IMR-90 (cell line): ENCODE results near the gene PKP3. TPM values are rescaled to one million over a fixed set of nuclear protein-coding genes. Genes with fewer than 3 reads are reported as not detected.

Experiments
- ATAC-seq: fragments of 200-7000 bp; cut with Tn5 transposase; 2 replicates; pipeline ENCODE4 v1.9.1; 2020; ENCODE audit warnings: low read depth, mild to moderate bottlenecking, moderate library complexity
- BruUV-seq: library from RNA; stranded (reverse); fragments of 400-500 nt; replicated peaks from 2 replicates; lab custom pipeline; 2021; lab: Mats Ljungman, UMichigan
- CTCF ChIA-PET: fragments of 300-600 bp; formaldehyde crosslinking; extraction: SDS; loops from one replicate; lab custom pipeline; 2021; ENCODE audit warnings: antibody characterized with exemption; lab: Yijun Ruan, JAX
- POLR2A ChIA-PET: fragments of 300-600 bp; sonication (Branson Sonifier 250); formaldehyde crosslinking; loops from one replicate; lab custom pipeline; 2022; ENCODE audit warnings: antibody characterized with exemption; ENCODE audit not compliant: unreplicated experiment; lab: Charles Lee
- DNase-seq: peaks from one replicate; pipeline ENCODE4 v3.0.0; 2013
- H2AFZ ChIP-seq: replicated peaks from 2 replicates; pipeline ENCODE3; 2013; ENCODE audit warnings: low read length, mild to moderate bottlenecking; ENCODE audit not compliant: poor library complexity
- H2AK5ac ChIP-seq: 2 replicates; pipeline ENCODE4 v1.6.1; 2013; ENCODE audit warnings: low read depth, low read length, inconsistent platforms
- H2AK9ac ChIP-seq: replicated peaks from 2 replicates; pipeline ENCODE3; 2013; ENCODE audit warnings: mild to moderate bottlenecking, low read depth, low read length, moderate library complexity; ENCODE audit not compliant: poor library complexity
- H2BK120ac ChIP-seq: 2 replicates; pipeline ENCODE4 v1.6.1; 2013; ENCODE audit warnings: low read depth, low read length, inconsistent platforms
- H2BK15ac ChIP-seq: 3 replicates; pipeline ENCODE4 v1.6.1; 2013; ENCODE audit warnings: low read depth, low read length, inconsistent platforms
- H2BK20ac ChIP-seq: 2 replicates; pipeline ENCODE4 v1.6.1; 2013; ENCODE audit warnings: low read depth, mild to moderate bottlenecking, inconsistent platforms, low read length, moderate library complexity
- H2BK5ac ChIP-seq: 2 replicates; pipeline ENCODE4 v1.6.1; 2013; ENCODE audit warnings: mild to moderate bottlenecking, low read depth, low read length, inconsistent platforms; ENCODE audit not compliant: poor library complexity, severe bottlenecking
- H3K14ac ChIP-seq: replicated peaks from 2 replicates; pipeline ENCODE4 v1.6.1; 2013; ENCODE audit warnings: low read depth, low read length, inconsistent platforms
- H3K18ac ChIP-seq: 2 replicates; pipeline ENCODE4 v1.6.1; 2013; ENCODE audit warnings: low read depth, low read length, control low read depth
- H3K23ac ChIP-seq: 2 replicates; pipeline ENCODE4 v1.6.1; 2013; ENCODE audit warnings: low read depth, low read length, inconsistent platforms
- H3K27ac ChIP-seq: 2 replicates; pipeline ENCODE4 v1.5.1; 2013; ENCODE audit warnings: mild to moderate bottlenecking, control low read depth, low read length; ENCODE audit not compliant: insufficient read depth
- H3K27me3 ChIP-seq: 2 replicates; pipeline ENCODE4 v1.6.1; 2013; ENCODE audit warnings: low read length; ENCODE audit not compliant: control insufficient read depth, insufficient read depth
- H3K36me3 ChIP-seq: 2 replicates; pipeline ENCODE4 v1.6.1; 2013; ENCODE audit warnings: low read length, mixed read lengths; ENCODE audit not compliant: control insufficient read depth, insufficient read depth
- H3K4ac ChIP-seq: 2 replicates; pipeline ENCODE4 v1.6.1; 2013; ENCODE audit warnings: low read depth, low read length, inconsistent platforms
- H3K4me1 ChIP-seq: 2 replicates; pipeline ENCODE4 v1.6.1; 2013; ENCODE audit warnings: low read length, mixed read lengths; ENCODE audit not compliant: control insufficient read depth, insufficient read depth
- H3K4me2 ChIP-seq: 2 replicates; pipeline ENCODE4 v1.6.1; 2013; ENCODE audit warnings: low read depth, mild to moderate bottlenecking, control low read depth, low read length, moderate library complexity
- H3K4me3 ChIP-seq: 2 replicates; pipeline ENCODE4 v1.5.1; 2013; ENCODE audit warnings: low read depth, mild to moderate bottlenecking, control low read depth, low read length, moderate library complexity; ENCODE audit not compliant: insufficient read depth
- H3K56ac ChIP-seq: 2 replicates; pipeline ENCODE4 v1.6.1; 2013; ENCODE audit warnings: low read length, inconsistent platforms; ENCODE audit not compliant: insufficient read depth; ENCODE audit errors: extremely low read depth
- H3K79me1 ChIP-seq, 2 experiments: 2 replicates each; pipeline ENCODE4 v1.6.1; 2013; ENCODE audit warnings: low read length in 2 of 2, inconsistent platforms in 1 of 2, low read depth in 1 of 2
- H3K9ac ChIP-seq: 2 replicates; pipeline ENCODE4 v1.6.1; 2013; ENCODE audit warnings: low read depth, low read length, control low read depth
- H3K9me1 ChIP-seq: 2 replicates; pipeline ENCODE4 v1.6.1; 2013; ENCODE audit warnings: low read length, inconsistent platforms; ENCODE audit not compliant: insufficient read depth
- H3K9me3 ChIP-seq: 2 replicates; pipeline ENCODE4 v1.6.1; 2013; ENCODE audit warnings: low read length; ENCODE audit not compliant: control insufficient read depth, insufficient read depth
- H4K20me1 ChIP-seq: 2 replicates; pipeline ENCODE4 v1.6.1; 2013; ENCODE audit warnings: low read length, inconsistent platforms; ENCODE audit not compliant: insufficient read depth
- H4K5ac ChIP-seq: 2 replicates; pipeline ENCODE4 v1.6.1; 2013; ENCODE audit warnings: mild to moderate bottlenecking, low read depth, low read length, control low read depth
- H4K8ac ChIP-seq, 2 experiments: 2 replicates each; pipeline ENCODE4 v1.6.1; 2013; ENCODE audit warnings: low read depth in 2 of 2, low read length in 2 of 2, control low read depth in 1 of 2, inconsistent platforms in 1 of 2
- H4K91ac ChIP-seq: 2 replicates; pipeline ENCODE4 v1.6.1; 2013; ENCODE audit warnings: low read depth, low read length, inconsistent platforms; ENCODE audit not compliant: insufficient read depth
- BHLHE40 ChIP-seq: fragments of 150-350 bp; IDR thresholded peaks from 2 replicates; pipeline ENCODE4 v1.6.1; 2016; ENCODE audit warnings: mild to moderate bottlenecking, low read depth, low read length
- CHD1 ChIP-seq: IDR thresholded peaks from 2 replicates; pipeline ENCODE4 v1.6.1; 2012; ENCODE audit warnings: low read depth, low read length, improper control_type of control experiment
- ELK1 ChIP-seq: fragments of 150-350 bp; IDR thresholded peaks from 2 replicates; pipeline ENCODE4 v1.6.1; 2016; ENCODE audit warnings: low read depth, mild to moderate bottlenecking, low read length, moderate library complexity, borderline replicate concordance
- MAFK ChIP-seq: IDR thresholded peaks from 2 replicates; pipeline ENCODE4 v1.6.1; 2012; ENCODE audit warnings: low read depth, low read length, improper control_type of control experiment
- MAZ ChIP-seq: IDR thresholded peaks from 2 replicates; pipeline ENCODE4 v1.6.1; 2012; ENCODE audit warnings: low read depth, mild to moderate bottlenecking, low read length, improper control_type of control experiment, moderate library complexity, borderline replicate concordance
- NFE2L2 ChIP-seq: fragments of 150-350 bp; IDR thresholded peaks from 2 replicates; pipeline ENCODE4 v1.6.1; 2016; ENCODE audit warnings: low read depth, mild to moderate bottlenecking, low read length
- POLR2A ChIP-seq: IDR thresholded peaks from 2 replicates; pipeline ENCODE4 v1.6.1; 2012; ENCODE audit warnings: mild to moderate bottlenecking, low read depth, low read length
- RAD21 ChIP-seq: IDR thresholded peaks from 2 replicates; pipeline ENCODE4 v1.6.1; 2012; ENCODE audit warnings: low read length, improper control_type of control experiment
- RCOR1 ChIP-seq: IDR thresholded peaks from 2 replicates; pipeline ENCODE4 v1.6.1; 2012; ENCODE audit warnings: mild to moderate bottlenecking, low read length, improper control_type of control experiment; ENCODE audit not compliant: insufficient replicate concordance
- SMC3 ChIP-seq: fragments of 150-350 bp; IDR thresholded peaks from 2 replicates; pipeline ENCODE4 v1.6.1; 2016; ENCODE audit warnings: low read depth, mild to moderate bottlenecking, antibody characterized with exemption, low read length, moderate library complexity
- USF2 ChIP-seq: fragments of 150-350 bp; IDR thresholded peaks from 2 replicates; pipeline ENCODE4 v1.6.1; 2017; ENCODE audit warnings: mild to moderate bottlenecking, antibody characterized with exemption, low read length, low read depth
- WGBS, 2 experiments: methylation state at CpG; one replicate each; pipeline versions ENCODE4 v1.1.5 to v1.1.7; 2013; ENCODE audit warnings: missing lambda C conversion rate in 2 of 2; ENCODE audit not compliant: insufficient read length in 1 of 2; ENCODE audit errors: extremely low coverage in 2 of 2; 5-methylcytosine and 5-hydroxymethylcytosine counted together
- dilution Hi-C: fragments of 300-500 bp; cut with HindIII; formaldehyde crosslinking; loops from one replicate; pipeline ENCODE4 v1.14.3; 2018; ENCODE audit warnings: low sequenced_read_pairs; ENCODE audit not compliant: unreplicated experiment
- in situ Hi-C: fragments of 300-500 bp; cut with MboI; formaldehyde crosslinking; loops from 3 replicates; pipeline ENCODE4 v1.14.3; 2019; ENCODE audit warnings: low sequenced_read_pairs, inconsistent platforms, mixed read lengths
- intact Hi-C: fragments of 100-400 bp; cut with micrococcal nuclease; formaldehyde crosslinking; loops from 2 replicates; pipeline ENCODE4 v1.10.0; 2022
- polyA plus RNA-seq, 3 experiments: library from polyadenylated mRNA; depleted of rRNA; stranded (reverse); fragments of >200 nt; gene quantifications; 2 replicates each; pipeline ENCODE4 v1.2.3, GENCODE V29; 2012; ENCODE audit warnings: low replicate concordance in 1 of 3
- total RNA-seq: library from RNA; depleted of rRNA; stranded (reverse); fragments of >200 nt; gene quantifications from 2 replicates; pipeline ENCODE4 v1.2.3, GENCODE V29; 2012

Gene PKP3
- total and polyA plus RNA-seq, 2 of the 4 experiments (the other 2 are of a cell fraction) = 1.5 to 2.2 TPM

- in situ Hi-C loops (no loop called here), intact Hi-C loops (no loop called here), dilution Hi-C loops (no loop called here)
- WGBS, 2 experiments = 50% methylated on average over 10 of the region's 19 CpGs; no CpG with 5 or more reads in 1 of the 2 experiments
- BruUV-seq = no TSS peak
- Histone ChIP-seq H2BK120ac (no peak overlapping the region), H3K9me3 (no peaks in the 10 kb centered on the region), H2BK5ac (no peak overlapping the region), H3K18ac (no peak overlapping the region), H4K91ac (no peak overlapping the region), H3K4me3 (no peak overlapping the region), H3K14ac (no peak overlapping the region), H4K8ac (no peak overlapping the region), H3K56ac (no peak overlapping the region), H3K36me3 (no peaks in the 10 kb centered on the region), H2AK5ac (no peak overlapping the region), H3K4me2 (no peak overlapping the region), H2BK20ac (no peak overlapping the region), H3K4ac (no peak overlapping the region), H3K79me1 (no peaks in the 10 kb centered on the region), H3K27ac (no peak overlapping the region), H2BK15ac (no peak overlapping the region), H2AK9ac (no peak overlapping the region), H3K9ac (no peak overlapping the region), H3K4me1 (peaks cover 14% of the 10 kb centered on the region), H4K20me1 (no peaks in the 10 kb centered on the region), H3K9me1 (0 out of 2 replicates have a peak, but pooled peaks cover 5% of the 10 kb centered on the region), H2AFZ (no peak overlapping the region), H3K23ac (no peak overlapping the region), H3K27me3 (peaks cover 38% of the 10 kb centered on the region), H4K5ac (no peak overlapping the region)
- no peak for DNase-seq
- ChIA-PET CTCF (no interaction called here), POLR2A (no interaction called here)
- TF ChIP-seq CHD1 (no peak), RAD21 (no peak), SMC3 (no peak), USF2 (no peak), ELK1 (no peak), MAZ (no peak), RCOR1 (no peak), POLR2A (no peak), MAFK (no peak), BHLHE40 (no peak), NFE2L2 (no peak)
- no peak for ATAC-seq
Measured at GRCh38 chr11:417652-418342, 23.8 kb downstream of the PKP3 start.
